ENCODE measurements around the gene DYRK1A.
"Not testable (repeated sequence)": the region's sequence is repeated elsewhere in the genome, so short reads cannot be mapped to it uniquely, and the experiment has no call there.

Gene DYRK1A

DNA sequence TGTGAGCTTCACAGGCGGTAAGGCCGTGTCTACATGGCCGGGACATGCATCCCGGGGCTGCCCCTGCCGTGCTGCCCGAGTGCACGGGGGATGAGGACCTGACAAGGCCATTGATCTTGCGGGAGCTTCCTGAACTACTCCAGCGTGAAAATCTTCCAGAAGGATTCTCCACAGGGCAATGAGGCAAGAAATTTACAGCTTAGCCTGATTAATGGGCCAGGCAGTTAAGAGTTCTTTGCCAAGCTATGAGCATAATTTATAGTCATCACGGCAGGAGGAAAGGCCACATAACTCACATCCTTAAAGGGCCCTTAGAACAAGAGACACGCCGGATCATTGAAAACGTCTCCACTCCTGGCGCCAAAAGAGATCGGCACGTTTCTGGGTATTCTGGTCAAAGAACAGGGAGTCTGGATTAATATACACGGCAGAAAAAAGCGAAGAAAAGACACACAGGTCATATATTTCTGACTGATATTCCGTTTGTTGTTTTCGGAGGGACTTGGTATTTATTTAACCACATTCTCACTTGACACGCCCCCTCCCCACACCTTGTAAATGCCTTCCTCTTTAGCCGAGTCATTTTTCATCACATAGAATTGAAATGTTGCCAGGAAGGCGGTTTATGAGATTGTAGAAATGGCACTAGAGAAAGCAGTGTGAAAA, 180.5 kb downstream of the DYRK1A start:
- TF ChIP-seq, protein P1, sequence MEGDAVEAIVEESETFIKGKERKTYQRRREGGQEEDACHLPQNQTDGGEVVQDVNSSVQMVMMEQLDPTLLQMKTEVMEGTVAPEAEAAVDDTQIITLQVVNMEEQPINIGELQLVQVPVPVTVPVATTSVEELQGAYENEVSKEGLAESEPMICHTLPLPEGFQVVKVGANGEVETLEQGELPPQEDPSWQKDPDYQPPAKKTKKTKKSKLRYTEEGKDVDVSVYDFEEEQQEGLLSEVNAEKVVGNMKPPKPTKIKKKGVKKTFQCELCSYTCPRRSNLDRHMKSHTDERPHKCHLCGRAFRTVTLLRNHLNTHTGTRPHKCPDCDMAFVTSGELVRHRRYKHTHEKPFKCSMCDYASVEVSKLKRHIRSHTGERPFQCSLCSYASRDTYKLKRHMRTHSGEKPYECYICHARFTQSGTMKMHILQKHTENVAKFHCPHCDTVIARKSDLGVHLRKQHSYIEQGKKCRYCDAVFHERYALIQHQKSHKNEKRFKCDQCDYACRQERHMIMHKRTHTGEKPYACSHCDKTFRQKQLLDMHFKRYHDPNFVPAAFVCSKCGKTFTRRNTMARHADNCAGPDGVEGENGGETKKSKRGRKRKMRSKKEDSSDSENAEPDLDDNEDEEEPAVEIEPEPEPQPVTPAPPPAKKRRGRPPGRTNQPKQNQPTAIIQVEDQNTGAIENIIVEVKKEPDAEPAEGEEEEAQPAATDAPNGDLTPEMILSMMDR (IDR thresholded peaks at IDR 0.05; ENCODE audit: low read depth, low read length, missing control alignments), result no peak
- no peak for DNase-seq (ENCODE audit: extremely low read depth, low read depth)
- H3K4me3 ChIP-seq (replicated peaks; ENCODE audit: low read depth, low read length), result no peak overlapping the region

DNA sequence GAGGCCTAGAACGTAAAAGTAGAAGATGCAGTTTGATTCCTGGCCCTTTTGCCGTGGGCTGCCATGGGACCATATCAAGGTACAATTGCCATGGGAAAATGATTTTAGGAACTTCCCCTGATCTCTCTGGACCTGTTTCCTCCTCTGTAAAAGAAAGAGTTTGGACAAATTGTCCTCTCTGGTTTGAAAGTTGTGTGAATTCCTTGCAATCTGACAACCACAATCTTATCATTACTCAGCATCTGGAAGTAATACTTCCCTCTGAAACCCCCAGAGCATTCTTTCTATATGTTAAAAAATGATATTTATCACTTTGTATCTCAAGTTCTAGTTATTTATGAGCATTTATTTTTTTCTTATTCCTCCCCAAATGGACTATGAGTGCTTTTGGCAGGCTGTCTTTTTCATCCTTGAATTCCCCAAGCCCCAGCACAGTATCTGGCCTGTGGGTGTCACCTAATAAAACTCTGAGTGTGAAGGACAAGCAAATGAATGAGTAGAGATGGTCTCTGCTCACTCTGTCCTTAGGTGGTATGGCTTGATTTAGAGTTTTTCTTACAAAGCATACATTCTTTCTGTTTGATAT, 181.1 kb downstream of the DYRK1A start:
- DNase-seq (ENCODE audit: extremely low read depth, low read depth), result no peak
- TF ChIP-seq, protein P1 (IDR thresholded peaks at IDR 0.05; ENCODE audit: low read depth, low read length, missing control alignments), result no peak
- no peak overlapping the region for H3K4me3 ChIP-seq (replicated peaks; ENCODE audit: low read depth, low read length)

DNA sequence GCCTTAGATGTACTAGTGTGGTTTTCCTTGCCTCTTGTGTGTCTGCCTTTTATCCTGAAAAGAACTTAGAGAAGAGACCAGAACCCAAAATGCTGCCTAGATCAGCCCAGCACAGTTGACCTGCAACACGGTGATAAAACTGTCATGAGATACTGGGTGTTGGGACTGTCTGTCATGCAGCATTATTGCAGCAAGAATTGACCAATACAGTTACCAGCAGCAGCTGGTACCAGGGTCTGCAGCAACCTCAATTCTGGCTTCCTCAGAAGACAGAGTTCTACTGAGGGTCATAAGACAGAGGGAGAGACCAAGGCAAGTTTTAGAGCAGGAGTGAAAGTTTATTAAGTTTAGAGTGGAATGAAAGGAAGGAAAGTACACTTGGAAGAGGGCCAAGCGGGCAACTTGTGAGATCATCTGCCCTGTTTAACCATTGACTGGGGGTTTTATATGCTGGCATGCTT, 182.0 kb downstream of the DYRK1A start:
- TF ChIP-seq, protein P1 (IDR thresholded peaks at IDR 0.05; ENCODE audit: low read depth, low read length, missing control alignments), result no peak
- no peak for DNase-seq (ENCODE audit: extremely low read depth, low read depth)
- H3K4me3 ChIP-seq (replicated peaks; ENCODE audit: low read depth, low read length), result no peak overlapping the region

DNA sequence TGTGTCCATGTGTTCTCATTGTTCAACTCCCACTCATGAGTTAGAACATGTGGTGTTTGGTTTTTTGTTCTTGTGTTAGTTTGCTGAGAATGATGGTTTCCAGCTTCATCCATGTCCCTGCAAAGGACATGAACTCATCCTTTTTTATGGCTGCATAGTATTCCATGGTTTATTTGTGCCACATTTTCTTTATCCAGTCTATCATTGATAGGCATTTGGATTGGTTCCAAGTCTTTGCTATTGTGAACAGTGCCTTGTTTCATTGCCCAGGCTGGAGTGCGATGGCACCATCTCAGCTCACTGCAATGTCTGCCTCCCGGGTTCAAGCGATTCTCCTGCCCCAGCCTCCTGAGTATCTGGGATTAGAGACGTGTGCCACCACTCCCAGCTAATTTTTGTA, 183.2 kb downstream of the DYRK1A start:
- DNase-seq (ENCODE audit: extremely low read depth, low read depth); H3K4me3 ChIP-seq (replicated peaks; ENCODE audit: low read depth, low read length): not testable (repeated sequence)

DNA sequence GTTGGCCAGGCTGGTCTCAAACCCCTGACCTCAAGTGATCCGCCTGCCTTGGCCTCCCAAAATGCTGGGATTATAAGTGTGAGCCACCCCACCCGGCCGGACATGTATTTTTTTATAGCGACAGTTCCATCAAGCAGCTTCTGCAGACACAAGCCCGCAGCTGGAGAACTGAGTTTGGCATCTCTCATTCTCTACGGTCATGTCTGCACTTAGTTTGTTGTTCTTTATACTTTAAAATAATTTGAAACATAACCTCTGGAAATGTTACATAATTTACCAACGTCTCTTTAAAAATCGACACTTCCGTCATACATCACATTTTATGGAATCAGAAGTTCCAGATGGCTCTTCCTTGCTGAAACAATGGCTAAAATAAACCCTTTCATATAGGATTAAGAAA, 183.6 kb downstream of the DYRK1A start:
- TF ChIP-seq, protein P1 (IDR thresholded peaks at IDR 0.05; ENCODE audit: low read depth, low read length, missing control alignments), result no peak
- H3K4me3 ChIP-seq (replicated peaks; ENCODE audit: low read depth, low read length), result no peak overlapping the region

DNA sequence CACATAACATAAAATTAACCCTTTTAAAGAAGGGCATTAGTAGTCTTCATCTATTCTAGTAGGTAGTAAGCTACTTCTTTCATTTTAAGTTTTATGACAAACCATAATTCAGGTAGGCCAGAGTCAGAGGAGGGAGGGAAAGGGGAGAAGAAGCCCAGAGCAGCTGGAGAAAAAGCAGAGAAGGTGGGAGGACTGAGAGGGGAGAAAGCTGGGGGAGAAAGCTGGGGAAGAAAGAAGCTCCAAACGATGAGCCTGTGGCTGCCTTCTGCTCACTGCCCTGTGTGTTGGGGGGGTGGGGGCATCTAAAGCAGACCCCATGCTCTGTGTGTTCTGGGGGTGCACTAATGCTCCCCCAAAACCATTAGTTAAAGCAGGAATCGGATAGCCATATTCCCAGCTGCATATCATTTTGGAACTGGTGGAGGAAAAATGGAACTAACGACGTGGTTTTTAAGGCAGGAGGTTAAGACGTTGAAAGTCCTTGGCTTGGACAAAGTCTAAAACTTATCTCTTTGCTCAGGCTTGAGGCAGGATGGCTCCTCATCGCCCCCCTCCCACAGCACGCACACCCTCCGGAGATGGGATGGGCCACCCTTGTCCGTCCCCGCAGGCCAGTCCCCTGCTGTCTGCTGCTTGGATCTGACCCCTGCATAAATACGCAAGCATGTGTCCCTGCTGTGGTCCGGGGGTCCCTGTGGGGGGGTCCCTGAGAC, 184.2 kb downstream of the DYRK1A start:
- TF ChIP-seq, protein P1 (IDR thresholded peaks at IDR 0.05; ENCODE audit: low read depth, low read length, missing control alignments), result no peak
- DNase-seq (ENCODE audit: extremely low read depth, low read depth), result no peak
- H3K4me3 ChIP-seq (replicated peaks; ENCODE audit: low read depth, low read length), result no peak overlapping the region

More for the DNA sequence above, 183.6 kb downstream of the DYRK1A start:
- no peak for DNase-seq (ENCODE audit: extremely low read depth, low read depth)

DNA sequence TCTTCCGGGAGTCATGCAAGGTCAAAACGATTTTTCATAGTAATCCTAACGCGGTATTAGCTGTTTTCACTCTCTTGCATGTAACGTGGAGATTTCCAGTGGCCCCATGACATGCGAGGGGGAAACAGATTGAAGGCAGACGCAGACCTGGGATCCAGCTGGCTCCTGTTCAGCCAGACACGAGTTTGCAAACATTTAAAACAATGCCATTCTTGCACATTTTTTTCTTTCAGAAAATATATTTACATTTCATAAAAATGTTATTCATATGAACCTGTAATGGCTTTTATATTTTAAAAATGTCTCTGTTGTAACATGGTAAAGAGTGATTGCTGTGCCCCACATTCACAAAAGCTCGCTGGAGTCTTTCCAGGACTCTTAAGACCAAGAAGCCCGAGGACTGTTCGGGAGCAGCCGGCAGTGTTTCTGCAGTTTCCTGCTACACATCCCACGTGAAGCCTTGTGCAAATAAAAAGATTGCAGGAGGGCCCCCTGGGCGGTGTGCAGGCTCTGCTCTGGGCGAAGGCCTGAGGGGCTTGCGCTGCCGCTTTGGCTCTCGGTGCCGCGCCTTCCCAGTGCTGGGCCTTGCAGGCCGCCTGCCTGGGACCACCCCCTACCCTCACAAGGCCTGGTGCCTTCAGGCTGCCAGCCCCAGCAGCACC, 184.9 kb downstream of the DYRK1A start:
- no peak overlapping the region for H3K4me3 ChIP-seq (replicated peaks; ENCODE audit: low read depth, low read length)

More for the DNA sequence above, 184.9 kb downstream of the DYRK1A start:
- DNase-seq (ENCODE audit: extremely low read depth, low read depth), result no peak
- TF ChIP-seq, protein P1 (IDR thresholded peaks at IDR 0.05; ENCODE audit: low read depth, low read length, missing control alignments), result no peak
